Activated B cell treated with CpG ODN at 0.5 μM for 24 hours (primary cell): Measurements from ENCODE around the gene APBB1IP. TPM values are rescaled to one million over a fixed set of nuclear protein-coding genes. Genes with fewer than 3 reads are reported as not detected.
A peak's percentile ranks its signal among the peaks of the same experiment; 100 is the strongest.

Experiments
- ATAC-seq: fragments of 200-7000 bp; cut with Tn5 transposase; one replicate; pipeline ENCODE4 v1.10.0; 2021; ENCODE audit warnings: low read depth, mild to moderate bottlenecking, moderate library complexity
- CTCF ChIA-PET: fragments of 350-600 bp; sonication (Branson Sonifier 250); formaldehyde crosslinking; loops from one replicate; lab custom pipeline; 2021; ENCODE audit warnings: antibody characterized with exemption; lab: Charles Lee
- POLR2A ChIA-PET: fragments of 350-600 bp; sonication (Branson Sonifier 250); formaldehyde crosslinking; loops from one replicate; lab custom pipeline; 2021; ENCODE audit warnings: antibody characterized with exemption; lab: Charles Lee
- DNase-seq: peaks from one replicate; pipeline ENCODE4 v3.0.0; 2022
- H3K27ac Mint-ChIP-seq: one replicate; pipeline ENCODE4 v1.8.0; 2020; ENCODE audit warnings: mixed read lengths
- H3K27me3 Mint-ChIP-seq: one replicate; pipeline ENCODE4 v1.8.0; 2021; ENCODE audit warnings: mixed read lengths
- H3K36me3 Mint-ChIP-seq: one replicate; pipeline ENCODE4 v1.8.0; 2021; ENCODE audit warnings: low read depth, mixed read lengths
- H3K4me1 Mint-ChIP-seq: one replicate; pipeline ENCODE4 v1.8.0; 2021; ENCODE audit warnings: mixed read lengths
- H3K4me3 Mint-ChIP-seq: one replicate; pipeline ENCODE4 v1.8.0; 2020; ENCODE audit warnings: mild to moderate bottlenecking, mixed read lengths
- H3K9me3 Mint-ChIP-seq: one replicate; pipeline ENCODE4 v1.8.0; 2020; ENCODE audit warnings: mixed read lengths
- intact Hi-C: fragments of 100-400 bp; cut with micrococcal nuclease; formaldehyde crosslinking; loops from one replicate; pipeline ENCODE4 v1.15.1; 2024
- total RNA-seq: library from RNA; stranded (reverse); gene quantifications from 2 replicates; pipeline ENCODE4 v1.2.3, GENCODE V29; 2022
- TF ChIP-seq, protein P1 (sequence below): fragments of 200-600 bp; IDR thresholded peaks from one replicate; pipeline ENCODE4 v1.8.0; 2022; ENCODE audit warnings: antibody characterized with exemption, mild to moderate bottlenecking

Gene APBB1IP
- total RNA-seq, 1 donor from 2014 or later: 85.5 TPM

DNA sequence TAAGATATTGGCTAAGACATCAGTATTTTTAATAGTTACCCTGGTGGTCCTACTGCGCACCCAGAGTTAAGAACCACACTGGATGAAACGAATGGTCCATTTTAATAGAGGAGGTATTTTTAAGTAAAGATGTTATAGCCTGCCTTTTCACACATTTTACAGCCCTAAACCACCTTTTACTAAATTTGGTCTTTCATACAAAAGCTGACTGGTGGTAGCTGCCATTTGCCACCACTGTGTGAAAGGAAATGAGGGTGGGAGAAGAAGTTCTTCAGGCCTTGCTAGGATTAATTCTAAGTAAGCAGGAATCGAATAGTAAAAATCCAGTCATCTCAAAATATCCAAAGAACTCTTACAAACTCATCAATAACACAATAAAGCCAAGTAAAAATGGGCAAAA is 15.2 kb upstream of the APBB1IP start:
- no peak for DNase-seq
- Mint-ChIP-seq H3K4me1 (peaks cover 2% of the 10 kb centered on the region), H3K27ac (no peak overlapping the region), H3K27me3 (no peaks in the 10 kb centered on the region), H3K9me3 (peaks cover 3% of the 10 kb centered on the region), H3K36me3 (no peaks in the 10 kb centered on the region), H3K4me3 (no peak overlapping the region)
- CTCF ChIA-PET: no interaction called here
- intact Hi-C loops: no loop called here
- POLR2A ChIA-PET: no interaction called here
- no peak for ATAC-seq
- TF ChIP-seq, protein P1, sequence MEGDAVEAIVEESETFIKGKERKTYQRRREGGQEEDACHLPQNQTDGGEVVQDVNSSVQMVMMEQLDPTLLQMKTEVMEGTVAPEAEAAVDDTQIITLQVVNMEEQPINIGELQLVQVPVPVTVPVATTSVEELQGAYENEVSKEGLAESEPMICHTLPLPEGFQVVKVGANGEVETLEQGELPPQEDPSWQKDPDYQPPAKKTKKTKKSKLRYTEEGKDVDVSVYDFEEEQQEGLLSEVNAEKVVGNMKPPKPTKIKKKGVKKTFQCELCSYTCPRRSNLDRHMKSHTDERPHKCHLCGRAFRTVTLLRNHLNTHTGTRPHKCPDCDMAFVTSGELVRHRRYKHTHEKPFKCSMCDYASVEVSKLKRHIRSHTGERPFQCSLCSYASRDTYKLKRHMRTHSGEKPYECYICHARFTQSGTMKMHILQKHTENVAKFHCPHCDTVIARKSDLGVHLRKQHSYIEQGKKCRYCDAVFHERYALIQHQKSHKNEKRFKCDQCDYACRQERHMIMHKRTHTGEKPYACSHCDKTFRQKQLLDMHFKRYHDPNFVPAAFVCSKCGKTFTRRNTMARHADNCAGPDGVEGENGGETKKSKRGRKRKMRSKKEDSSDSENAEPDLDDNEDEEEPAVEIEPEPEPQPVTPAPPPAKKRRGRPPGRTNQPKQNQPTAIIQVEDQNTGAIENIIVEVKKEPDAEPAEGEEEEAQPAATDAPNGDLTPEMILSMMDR: no peak

DNA sequence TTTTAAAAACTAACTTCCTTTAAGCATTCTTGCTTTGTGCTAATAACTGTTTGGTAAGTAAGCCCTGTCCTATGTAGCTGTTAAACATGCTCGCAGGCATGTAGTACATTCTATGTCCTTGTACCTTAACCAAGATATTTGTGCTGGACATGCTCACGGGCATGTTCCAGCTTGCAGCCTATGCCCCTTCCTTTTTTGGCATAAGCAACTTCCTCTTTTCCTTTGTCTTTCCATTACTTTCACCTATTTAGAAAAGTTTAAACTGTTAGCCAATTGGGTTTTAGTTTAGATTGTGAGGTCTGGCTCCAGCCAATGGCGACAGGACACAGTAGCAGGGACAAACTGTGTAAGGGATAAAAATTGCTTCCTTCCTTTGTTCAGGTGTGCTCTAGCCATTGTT is 14.4 kb upstream of the APBB1IP start:
- H3K4me1 Mint-ChIP-seq: peaks cover 2% of the 10 kb centered on the region
- ChIA-PET POLR2A (no interaction called here), CTCF (no interaction called here)
- peaks cover 3% of the 10 kb centered on the region for H3K9me3 Mint-ChIP-seq
- ATAC-seq (no peak), DNase-seq (no peak)
- no peaks in the 10 kb centered on the region for H3K36me3 Mint-ChIP-seq
- H3K4me3 Mint-ChIP-seq: no peak overlapping the region
- H3K27ac Mint-ChIP-seq: no peak overlapping the region
- H3K27me3 Mint-ChIP-seq: no peaks in the 10 kb centered on the region
- intact Hi-C loops: no loop called here
- TF ChIP-seq, protein P1: no peak

DNA sequence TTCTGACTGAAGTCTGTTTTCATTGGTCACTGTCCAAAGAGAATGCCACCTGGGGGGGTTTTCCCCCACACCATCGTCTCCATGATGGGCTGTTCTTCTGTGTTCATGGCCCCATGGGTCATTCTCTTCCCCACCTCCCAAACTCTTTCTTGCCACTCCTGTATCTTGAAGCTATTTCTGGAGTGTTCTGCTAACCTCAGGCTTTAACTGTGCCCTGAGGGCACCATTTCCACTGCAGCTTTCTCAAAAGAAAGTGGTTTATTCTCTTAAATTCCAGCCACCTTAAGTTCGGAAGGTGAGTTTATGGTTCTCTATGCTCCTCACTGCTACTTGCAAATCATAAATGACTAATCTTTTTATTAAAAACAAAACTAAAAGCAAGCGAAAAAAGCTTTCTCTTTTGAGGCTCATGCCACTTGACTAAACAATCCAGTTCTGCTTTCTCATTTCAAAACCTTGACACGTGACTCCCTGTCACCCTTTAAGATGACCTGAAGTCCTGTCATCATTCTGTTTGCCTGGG is 7.4 kb upstream of the APBB1IP start:
- TF ChIP-seq, protein P1: no peak
- ATAC-seq (peak; percentile 95), DNase-seq (no peak)
- Mint-ChIP-seq H3K27ac (peak overlapping the region; percentile 94), H3K4me1 (peaks cover 19% of the 10 kb centered on the region), H3K9me3 (no peaks in the 10 kb centered on the region), H3K27me3 (no peaks in the 10 kb centered on the region), H3K4me3 (peak overlapping the region; percentile 74), H3K36me3 (no peaks in the 10 kb centered on the region)
- intact Hi-C loops: loop anchor here (1.0 to 2.0 kb wide), 2 partner anchors 16 to 27 kb away; no protein-coding TSS in a partner anchor
- POLR2A ChIA-PET: interaction anchor here (0.6 to 1.4 kb wide), 9 partner anchors 8 to 1873 kb away, joined by 3 to 6 read pairs (median 4); partner anchors contain the start of gene YME1L1
- CTCF ChIA-PET: interaction anchor here (1.1 to 1.6 kb wide), 2 partner anchors 22 to 70 kb away, joined by 4 read pairs; no protein-coding TSS in a partner anchor

- TF ChIP-seq, protein P1: no peak
- H3K27ac Mint-ChIP-seq: no peak overlapping the region
- H3K9me3 Mint-ChIP-seq: no peaks in the 10 kb centered on the region
- H3K27me3 Mint-ChIP-seq: no peaks in the 10 kb centered on the region
- ChIA-PET POLR2A (no interaction called here), CTCF (interaction anchor here (1.6 kb wide), 1 partner anchor 97 kb away, joined by 4 read pairs; no protein-coding TSS in a partner anchor)
- H3K4me1 Mint-ChIP-seq: peaks cover 38% of the 10 kb centered on the region
- H3K4me3 Mint-ChIP-seq: no peak overlapping the region
- intact Hi-C loops: no loop called here
- DNase-seq: no peak
- no peaks in the 10 kb centered on the region for H3K36me3 Mint-ChIP-seq
- no peak for ATAC-seq
Observed at GRCh38 chr10:26432938-26433337, 5.2 kb upstream of the APBB1IP start.

DNA sequence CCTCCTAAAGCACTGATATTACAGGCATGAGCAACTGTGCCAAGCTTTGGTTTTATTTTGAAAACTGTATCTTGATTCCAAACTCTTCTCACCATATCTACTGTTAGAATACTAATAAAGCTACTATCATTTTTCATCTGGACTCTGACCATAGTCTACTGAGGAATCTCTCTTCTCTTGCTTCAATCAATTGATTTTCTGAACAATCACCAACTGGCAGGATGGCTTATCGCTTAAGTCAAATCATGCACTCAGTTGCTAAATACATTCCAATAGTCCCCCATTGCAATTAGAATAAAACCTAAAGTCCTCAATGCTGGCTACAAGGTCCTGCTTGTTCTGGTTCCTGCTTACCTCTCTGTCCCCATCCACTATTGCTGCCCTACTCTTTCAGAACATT is 2.3 kb upstream of the APBB1IP start:
- TF ChIP-seq, protein P1: no peak
- DNase-seq: no peak
- Mint-ChIP-seq H3K4me3 (no peak overlapping the region), H3K9me3 (no peaks in the 10 kb centered on the region), H3K27me3 (no peaks in the 10 kb centered on the region), H3K27ac (peak overlapping the region; percentile 71), H3K36me3 (peaks cover 6% of the 10 kb centered on the region), H3K4me1 (peaks cover 36% of the 10 kb centered on the region)
- POLR2A ChIA-PET: no interaction called here
- CTCF ChIA-PET: no interaction called here
- intact Hi-C loops: loop anchor here (5.0 kb wide), 3 partner anchors 106 to 301 kb away; partner anchors contain the start of gene PDSS1
- ATAC-seq: no peak
